Subcutaneous abdominal adipose tissue (tissue), 5 donors: ENCODE data around the gene SRRM3.
"Not testable (repeated sequence)": the region's sequence is repeated elsewhere in the genome, so short reads cannot be mapped to it uniquely, and the experiment has no call there.

ENCODE experiments used
- H3K27ac ChIP-seq: one replicate; pipeline ENCODE4 v1.7.0; 2013; ENCODE audit warnings: low read depth, mild to moderate bottlenecking, inconsistent platforms, low read length, moderate library complexity
- H3K27me3 ChIP-seq, 5 donors: one replicate each; pipeline ENCODE4 v1.7.0; 2013; ENCODE audit warnings: low read length in 5 of 5, inconsistent platforms in 1 of 5; ENCODE audit not compliant: control insufficient read depth in 5 of 5, insufficient read depth in 4 of 5
- H3K36me3 ChIP-seq, 5 donors: one replicate each; pipeline ENCODE4 v1.7.0; 2013; ENCODE audit warnings: low read length in 5 of 5; ENCODE audit not compliant: control insufficient read depth in 5 of 5, insufficient read depth in 5 of 5
- H3K4me1 ChIP-seq, 5 donors: one replicate each; pipeline ENCODE4 v1.7.0; 2013; ENCODE audit warnings: low read length in 5 of 5, mild to moderate bottlenecking in 3 of 5, moderate library complexity in 1 of 5; ENCODE audit not compliant: control insufficient read depth in 5 of 5, insufficient read depth in 5 of 5
- H3K4me3 ChIP-seq, 5 donors: one replicate each; pipeline ENCODE4 v1.7.0; 2013; ENCODE audit warnings: low read length in 5 of 5, low read depth in 1 of 5
- H3K9ac ChIP-seq, 5 donors: one replicate each; pipeline ENCODE4 v1.7.0; 2013; ENCODE audit warnings: low read length in 5 of 5, mild to moderate bottlenecking in 4 of 5, moderate library complexity in 3 of 5
- H3K9me3 ChIP-seq, 5 donors: one replicate each; pipeline ENCODE4 v1.7.0; 2013; ENCODE audit warnings: low read length in 5 of 5; ENCODE audit not compliant: control insufficient read depth in 5 of 5
- donor health status: healthy.
- donor health status: healthy.
- donor health status: healthy.
- donor health status: healthy.
- donor health status: healthy.

SRRM3 gene

DNA sequence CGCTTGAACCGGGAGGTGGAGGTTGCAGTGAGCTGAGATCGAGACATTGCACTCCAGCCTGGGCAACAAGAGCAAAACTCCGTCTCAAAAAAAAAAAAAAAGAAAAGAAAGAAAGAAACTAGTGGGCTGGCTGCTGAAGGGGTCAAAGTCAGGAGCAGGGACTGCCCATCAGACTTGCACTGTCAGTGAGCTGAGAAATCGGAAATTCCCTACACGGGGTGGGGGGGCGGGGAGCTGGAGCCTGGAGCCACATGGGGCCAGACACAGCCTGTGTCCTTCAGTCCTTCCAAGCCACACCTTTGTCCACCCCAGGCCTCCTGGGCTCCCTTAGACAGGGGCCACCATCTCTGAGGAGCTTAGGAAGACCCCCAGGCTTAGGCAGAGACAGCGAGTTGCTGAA is 34.5 kb downstream of the SRRM3 start:
- no peak overlapping the region for H3K4me3 ChIP-seq
- H3K36me3 ChIP-seq: no peaks in the 10 kb centered on the region
- no peak overlapping the region for H3K27ac ChIP-seq
- H3K4me1 ChIP-seq: peaks cover 0 to 7% (median 6%) of the 10 kb centered on the region in 5 donors
- H3K27me3 ChIP-seq: peaks cover 25 to 42% (median 38%) of the 10 kb centered on the region in 5 donors
- no peaks in the 10 kb centered on the region for H3K9me3 ChIP-seq
- no peak overlapping the region for H3K9ac ChIP-seq

DNA sequence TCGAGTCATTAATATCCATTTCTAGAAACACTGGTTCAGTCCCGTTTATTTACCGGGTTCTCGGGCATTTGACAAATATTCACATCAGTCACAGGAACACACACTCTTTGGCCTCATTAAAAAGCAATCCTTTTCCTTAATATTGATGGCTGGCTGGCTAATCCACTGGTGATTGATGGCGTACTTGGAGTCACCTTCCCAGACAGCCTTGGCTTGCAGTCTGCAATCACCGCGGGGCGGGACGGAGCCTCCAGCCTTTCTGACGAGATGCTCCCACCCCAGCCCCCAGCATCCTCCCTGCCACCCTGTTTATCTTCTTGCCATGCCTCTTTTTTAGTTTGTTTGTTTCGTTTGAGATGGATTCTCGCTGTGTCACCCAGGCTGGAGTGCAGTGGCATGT is 36.6 kb downstream of the SRRM3 start:
- H3K9me3 ChIP-seq: no peaks in the 10 kb centered on the region
- no peak overlapping the region for H3K9ac ChIP-seq
- H3K27ac ChIP-seq: no peak overlapping the region
- peaks cover 23 to 29% (median 24%) of the 10 kb centered on the region in 5 donors for H3K27me3 ChIP-seq
- H3K4me3 ChIP-seq: no peak overlapping the region
- peaks cover 0 to 7% (median 6%) of the 10 kb centered on the region in 5 donors for H3K4me1 ChIP-seq
- no peaks in the 10 kb centered on the region for H3K36me3 ChIP-seq

DNA sequence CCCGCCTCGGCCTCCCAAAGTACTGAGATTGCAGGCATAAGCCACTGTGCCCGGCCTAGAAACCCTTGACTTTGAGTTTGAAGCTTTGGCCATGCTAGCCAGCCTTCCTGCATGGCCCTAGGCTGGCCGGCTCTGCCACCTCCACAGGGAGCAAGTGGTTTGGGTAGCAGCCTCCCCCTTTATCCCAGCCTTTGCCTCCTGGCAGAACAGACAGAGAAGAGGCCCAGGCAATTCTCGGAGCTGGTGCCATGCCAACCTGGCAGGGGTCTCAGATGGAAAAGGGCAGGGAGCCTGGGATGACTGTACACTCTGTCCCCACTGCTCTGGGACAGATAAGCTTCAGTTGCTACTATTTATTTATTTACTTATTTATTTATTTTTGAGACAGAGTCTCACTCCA is 39.4 kb downstream of the SRRM3 start:
- Histone ChIP-seq H3K4me3 (no peak overlapping the region), H3K27ac (no peak overlapping the region), H3K4me1 (no peaks in the 10 kb centered on the region), H3K36me3 (no peaks in the 10 kb centered on the region), H3K27me3 (peaks cover 8 to 19% (median 9%) of the 10 kb centered on the region in 5 donors), H3K9me3 (no peaks in the 10 kb centered on the region), H3K9ac (no peak overlapping the region)

DNA sequence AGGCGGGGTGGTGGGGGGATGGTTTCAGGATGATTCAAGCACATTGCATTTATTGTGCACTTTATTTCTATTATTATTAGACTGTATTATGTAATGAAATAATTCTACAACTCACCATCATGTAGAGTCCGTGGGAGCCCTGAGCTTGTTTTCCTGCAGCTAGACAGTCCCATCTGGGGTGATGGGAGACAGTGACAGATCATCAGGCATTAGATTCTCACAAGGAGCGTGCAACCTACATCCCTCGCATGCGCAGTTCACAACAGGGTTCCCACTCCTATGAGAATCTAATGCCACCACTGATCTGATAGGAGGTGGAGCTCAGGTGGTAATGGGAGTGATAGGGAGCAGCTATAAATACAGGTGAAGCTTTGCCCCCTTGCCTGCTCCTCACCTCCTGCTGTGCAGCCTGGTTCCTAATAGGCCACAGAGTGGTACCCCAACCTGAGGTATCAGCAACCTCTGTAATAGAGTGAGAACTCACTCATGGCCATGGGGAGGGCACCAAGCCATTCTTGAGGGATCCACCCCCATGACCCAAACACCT is 40.9 kb downstream of the SRRM3 start:
- H3K4me1 ChIP-seq, H3K27ac ChIP-seq, H3K9ac ChIP-seq, H3K36me3 ChIP-seq, H3K9me3 ChIP-seq, H3K4me3 ChIP-seq: not testable (repeated sequence)
- peaks cover under 1 to 13% (median 5%) of the 10 kb centered on the region in 5 donors for H3K27me3 ChIP-seq

DNA sequence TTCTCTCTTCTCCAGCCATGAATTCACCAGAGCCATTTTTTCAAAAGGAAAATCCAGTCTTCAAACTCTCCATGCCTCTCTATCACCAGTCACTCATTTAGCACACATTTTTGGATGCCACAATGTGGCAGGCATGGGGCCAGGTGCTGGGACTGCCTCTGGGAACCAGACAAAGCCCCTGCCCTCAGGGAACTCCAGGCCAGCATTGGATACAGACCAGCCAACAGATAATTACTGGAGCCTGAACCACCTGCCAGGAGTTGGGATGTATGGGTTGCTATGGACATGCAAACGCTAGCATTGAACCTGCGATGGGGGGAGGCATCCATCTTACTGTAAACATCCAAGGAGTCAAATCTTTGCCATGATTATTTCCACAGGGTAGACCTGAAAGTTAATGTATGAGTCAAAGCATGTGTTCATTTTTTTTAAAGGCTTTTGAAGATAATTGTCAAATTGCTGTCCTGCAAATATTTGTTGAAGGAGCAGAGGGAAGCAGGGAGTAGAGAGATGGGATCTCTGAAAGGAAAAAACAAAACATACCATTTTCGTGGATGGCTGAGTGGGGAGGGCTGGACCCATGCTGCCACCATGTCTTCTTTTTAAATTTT is 43.2 kb downstream of the SRRM3 start:
- no peak overlapping the region for H3K27ac ChIP-seq
- no peak overlapping the region for H3K4me3 ChIP-seq
- H3K27me3 ChIP-seq: peaks cover 0 to 9% (median 3%) of the 10 kb centered on the region in 5 donors
- H3K9me3 ChIP-seq: no peaks in the 10 kb centered on the region
- no peak overlapping the region for H3K9ac ChIP-seq
- no peaks in the 10 kb centered on the region for H3K36me3 ChIP-seq
- H3K4me1 ChIP-seq: no peaks in the 10 kb centered on the region

DNA sequence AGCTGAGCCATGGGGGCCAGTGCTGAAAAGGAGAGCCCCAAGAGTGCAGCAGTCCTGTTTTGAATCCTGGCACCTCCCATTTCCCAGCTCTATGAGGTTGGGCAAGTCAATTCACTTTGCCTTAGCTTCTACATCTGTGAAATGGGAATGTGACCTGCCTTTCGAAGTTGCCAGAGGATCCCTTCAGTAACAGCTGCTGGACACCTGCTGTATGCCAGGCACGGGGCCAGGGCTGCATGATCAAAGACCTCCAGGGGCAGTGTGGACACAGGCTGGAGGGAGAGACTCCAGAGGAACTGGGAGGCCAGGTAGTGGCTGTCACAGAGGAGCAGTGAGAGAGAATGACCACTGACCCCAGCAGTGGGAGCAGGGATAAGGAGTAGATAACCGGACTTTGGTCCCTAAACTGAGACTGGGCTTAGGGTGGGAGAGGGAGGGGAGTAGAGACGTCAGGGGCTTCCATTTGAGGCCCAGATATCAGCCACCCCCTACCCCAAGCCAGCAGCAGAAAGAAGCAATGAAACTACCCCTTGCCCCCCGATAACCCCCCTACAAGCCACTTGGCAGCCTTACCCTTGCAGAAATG is 45.2 kb downstream of the SRRM3 start:
- Histone ChIP-seq H3K9ac (no peak overlapping the region), H3K36me3 (no peaks in the 10 kb centered on the region), H3K27me3 (peaks cover 0 to 9% (median 3%) of the 10 kb centered on the region in 5 donors), H3K4me3 (no peak overlapping the region), H3K4me1 (no peaks in the 10 kb centered on the region), H3K9me3 (no peaks in the 10 kb centered on the region), H3K27ac (no peak overlapping the region)

DNA sequence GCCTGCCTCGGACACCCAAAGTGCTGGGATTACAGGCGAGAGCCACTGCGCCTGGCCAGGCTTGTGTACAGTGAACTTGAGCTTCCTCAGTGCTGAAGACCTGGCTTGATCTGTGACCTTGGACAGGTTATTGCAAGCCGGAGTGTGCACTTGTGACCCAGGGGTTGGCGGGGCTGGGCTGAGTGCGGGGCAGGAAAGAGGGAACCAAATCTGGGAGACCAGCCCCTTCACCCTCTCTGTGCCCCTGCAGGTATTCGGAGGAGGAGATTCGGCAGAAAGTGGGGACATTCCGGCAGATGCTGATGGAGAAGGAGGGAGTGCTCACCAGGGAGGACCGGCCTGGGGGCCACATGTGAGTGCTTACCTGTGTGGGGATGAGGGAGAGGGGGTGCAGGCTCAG is 46.2 kb downstream of the SRRM3 start:
- Histone ChIP-seq H3K4me1 (no peaks in the 10 kb centered on the region), H3K36me3 (no peaks in the 10 kb centered on the region), H3K9me3 (no peaks in the 10 kb centered on the region), H3K4me3 (no peak overlapping the region), H3K27me3 (peaks cover 0 to 9% (median 3%) of the 10 kb centered on the region in 5 donors), H3K9ac (no peak overlapping the region), H3K27ac (no peak overlapping the region)

DNA sequence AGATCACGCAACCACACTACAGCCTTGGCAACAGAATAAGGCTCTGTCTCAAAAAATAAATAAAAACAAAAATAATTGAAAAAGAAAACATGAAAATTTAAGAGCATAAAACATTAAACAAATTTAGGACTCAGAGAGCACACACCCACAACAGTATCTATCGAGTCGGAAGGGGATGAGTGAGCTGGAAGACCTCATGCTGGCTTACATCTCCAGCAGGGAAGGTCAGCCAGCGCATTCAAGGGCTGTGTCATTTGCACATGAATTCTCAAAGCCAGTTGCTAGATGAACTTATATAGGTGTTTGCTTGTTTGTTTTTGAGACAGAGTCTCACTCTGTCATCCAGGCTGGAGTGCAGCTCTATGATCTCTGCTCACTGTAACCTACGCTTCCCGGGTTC is 50.3 kb downstream of the SRRM3 start:
- no peak overlapping the region for H3K9ac ChIP-seq
- H3K4me1 ChIP-seq: no peaks in the 10 kb centered on the region
- H3K27ac ChIP-seq: no peak overlapping the region
- no peaks in the 10 kb centered on the region for H3K9me3 ChIP-seq
- no peak overlapping the region for H3K4me3 ChIP-seq
- peaks cover 0 to 4% (median under 1%) of the 10 kb centered on the region in 5 donors for H3K27me3 ChIP-seq
- no peaks in the 10 kb centered on the region for H3K36me3 ChIP-seq

DNA sequence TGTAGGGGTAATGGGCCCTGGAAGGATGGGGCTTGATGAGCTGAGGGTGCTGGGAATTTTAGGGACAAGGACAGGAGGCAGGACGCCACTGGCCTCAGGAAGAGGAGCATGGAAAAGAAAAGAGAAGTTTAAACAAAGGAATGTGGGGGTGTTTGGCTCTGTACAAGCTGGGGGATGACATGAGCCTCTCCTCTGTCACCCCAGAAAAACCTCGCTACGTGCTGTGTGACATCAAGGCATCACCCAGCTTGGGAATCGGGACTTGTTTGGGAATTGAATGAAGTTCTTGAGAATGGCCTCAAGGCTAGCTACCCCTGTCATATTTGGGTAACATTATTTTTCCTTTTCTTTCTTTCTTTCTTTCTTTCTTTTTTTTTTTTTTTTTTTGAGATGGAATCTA is 53.1 kb downstream of the SRRM3 start:
- H3K36me3 ChIP-seq: no peaks in the 10 kb centered on the region
- H3K27ac ChIP-seq: no peak overlapping the region
- H3K9me3 ChIP-seq: no peaks in the 10 kb centered on the region
- peaks cover 0 to 3% (median 2%) of the 10 kb centered on the region in 5 donors for H3K4me1 ChIP-seq
- H3K9ac ChIP-seq: no peak overlapping the region
- H3K4me3 ChIP-seq: no peak overlapping the region
- peaks cover 7 to 18% (median 16%) of the 10 kb centered on the region in 5 donors for H3K27me3 ChIP-seq

DNA sequence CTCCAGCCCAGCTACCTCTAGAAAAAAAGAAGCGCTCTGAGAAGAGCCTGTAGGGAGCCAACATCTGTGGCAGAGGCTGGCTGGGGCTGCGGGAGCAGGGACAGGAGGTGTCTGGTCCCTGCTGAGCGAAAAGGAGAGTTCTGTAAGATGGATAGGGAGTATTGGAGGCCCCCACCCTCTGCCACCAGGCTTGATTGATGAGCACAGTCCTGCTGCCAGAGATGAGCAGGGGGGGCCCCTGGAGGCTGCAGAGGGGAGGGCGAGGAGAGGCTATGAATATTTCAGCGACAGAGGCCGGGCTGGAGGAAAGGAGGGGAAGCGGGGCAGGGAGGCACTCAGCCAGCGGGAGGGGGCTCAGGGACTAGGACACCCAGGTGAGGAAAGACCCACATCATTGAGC is 56.3 kb downstream of the SRRM3 start:
- H3K27me3 ChIP-seq: peaks cover 8 to 33% (median 24%) of the 10 kb centered on the region in 5 donors
- H3K9ac ChIP-seq: no peak overlapping the region
- H3K36me3 ChIP-seq: no peaks in the 10 kb centered on the region

More for the DNA sequence above, 56.3 kb downstream of the SRRM3 start:
- no peak overlapping the region for H3K4me3 ChIP-seq
- no peak overlapping the region for H3K27ac ChIP-seq
- H3K9me3 ChIP-seq: no peaks in the 10 kb centered on the region
- H3K4me1 ChIP-seq: peaks cover 0 to 4% (median 2%) of the 10 kb centered on the region in 5 donors
